ENCODE data around the gene S100A14.
A peak's percentile ranks its signal among the peaks of the same experiment; 100 is the strongest.

S100A14 gene

GRCh38 chr1:153649863-153650235 lies 33.7 kb upstream of the S100A14 start:
- TF ChIP-seq CTCF (IDR thresholded peaks at IDR 0.05; ENCODE audit: low read depth, low read length): no peak
- H3K4me3 ChIP-seq (ENCODE audit: low read depth, low read length): no peak overlapping the region
- H3K27me3 ChIP-seq (ENCODE audit: insufficient read depth, low read depth, severe bottlenecking): no peaks in the 10 kb centered on the region
- no peak for DNase-seq
- H3K9me3 ChIP-seq (ENCODE audit: severe bottlenecking): peaks cover 2% of the 10 kb centered on the region
- H3K27ac ChIP-seq: no peak overlapping the region
- peaks cover 29% of the 10 kb centered on the region for H3K36me3 ChIP-seq

GRCh38 chr1:153649137-153649862 lies 33.2 kb upstream of the S100A14 start:
- Histone ChIP-seq H3K27me3 (ENCODE audit: insufficient read depth, low read depth, severe bottlenecking) (no peaks in the 10 kb centered on the region), H3K9me3 (ENCODE audit: severe bottlenecking) (peaks cover 2% of the 10 kb centered on the region), H3K4me3 (ENCODE audit: low read depth, low read length) (no peak overlapping the region), H3K36me3 (peaks cover 34% of the 10 kb centered on the region), H3K27ac (0 out of 2 replicates have a peak overlapping the region, but pooled peaks have one; percentile 0)
- TF ChIP-seq CTCF (IDR thresholded peaks at IDR 0.05; ENCODE audit: low read depth, low read length): no peak
- DNase-seq: peak; percentile 60

GRCh38 chr1:153648000-153648643 lies 32.0 kb upstream of the S100A14 start:
- Histone ChIP-seq H3K27ac (no peak overlapping the region), H3K36me3 (peaks cover 46% of the 10 kb centered on the region)

DNA sequence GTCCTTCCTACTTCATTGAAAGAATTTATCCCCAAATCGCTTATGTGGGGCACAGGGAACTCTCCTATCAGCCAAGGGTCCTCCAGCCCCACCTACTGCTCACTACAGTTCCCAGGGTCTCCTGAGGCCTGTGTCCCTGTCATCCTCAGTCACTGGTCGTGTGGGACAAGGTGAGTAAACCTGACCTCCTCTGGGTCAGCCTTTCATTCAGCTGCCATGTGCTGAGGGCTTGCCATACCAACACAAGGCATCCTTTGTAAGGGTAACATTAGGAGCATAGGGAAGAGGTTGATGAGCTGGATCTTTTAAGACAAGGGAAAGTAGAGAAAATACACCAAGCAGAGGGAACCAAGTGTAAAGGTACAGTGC lies 31.2 kb upstream of the S100A14 start:
- no peak for TF ChIP-seq CTCF (IDR thresholded peaks at IDR 0.05; ENCODE audit: low read depth, low read length)
- Histone ChIP-seq H3K4me3 (ENCODE audit: low read depth, low read length) (no peak overlapping the region), H3K27me3 (ENCODE audit: insufficient read depth, low read depth, severe bottlenecking) (no peaks in the 10 kb centered on the region), H3K27ac (0 out of 2 replicates have a peak overlapping the region, but pooled peaks have one; percentile 0), H3K9me3 (ENCODE audit: severe bottlenecking) (peaks cover 2% of the 10 kb centered on the region), H3K36me3 (peaks cover 54% of the 10 kb centered on the region)
- peak; percentile 66 for DNase-seq

More at GRCh38 chr1:153648000-153648643, 32.0 kb upstream of the S100A14 start:
- no peak for DNase-seq
- no peak for TF ChIP-seq CTCF (IDR thresholded peaks at IDR 0.05; ENCODE audit: low read depth, low read length)
- Histone ChIP-seq H3K9me3 (ENCODE audit: severe bottlenecking) (peaks cover 2% of the 10 kb centered on the region), H3K27me3 (ENCODE audit: insufficient read depth, low read depth, severe bottlenecking) (no peaks in the 10 kb centered on the region), H3K4me3 (ENCODE audit: low read depth, low read length) (no peak overlapping the region)

- H3K9me3 ChIP-seq (ENCODE audit: severe bottlenecking): peaks cover 2% of the 10 kb centered on the region
- H3K36me3 ChIP-seq: peaks cover 59% of the 10 kb centered on the region
- no peak for TF ChIP-seq CTCF (IDR thresholded peaks at IDR 0.05; ENCODE audit: low read depth, low read length)
- H3K27ac ChIP-seq: no peak overlapping the region
- no peak for DNase-seq
- H3K4me3 ChIP-seq (ENCODE audit: low read depth, low read length): no peak overlapping the region
- no peaks in the 10 kb centered on the region for H3K27me3 ChIP-seq (ENCODE audit: insufficient read depth, low read depth, severe bottlenecking)
Measured at GRCh38 chr1:153646672-153647345, 30.7 kb upstream of the S100A14 start.

Measured in WERI-Rb-1 (cell line).